Right lobe of liver (tissue), 4 donors: ENCODE results near the gene B4GALT5.

ENCODE experiments used
- POLR2A ChIP-seq: fragments of 450-650 bp; IDR thresholded peaks from one replicate; pipeline ENCODE4 v1.6.1; 2017; ENCODE audit warnings: antibody characterized with exemption, mild to moderate bottlenecking
- TF ChIP-seq, protein P1 (sequence below), 4 donors: fragments of 200-600 bp in 3 of 4; fragments of 450-650 bp in 1 of 4; IDR thresholded peaks; one replicate each; pipeline versions ENCODE4 v1.5.1 to v1.8.0; 2016 to 2022; ENCODE audit warnings: antibody characterized with exemption in 4 of 4, mild to moderate bottlenecking in 2 of 4
- donor health status: DM: no; HTN: no; CAD: no.
- donor health status: DM: no; HTN: no; CAD: no.
- donor health status: DM: no; HTN: yes; CAD: no.

DNA sequence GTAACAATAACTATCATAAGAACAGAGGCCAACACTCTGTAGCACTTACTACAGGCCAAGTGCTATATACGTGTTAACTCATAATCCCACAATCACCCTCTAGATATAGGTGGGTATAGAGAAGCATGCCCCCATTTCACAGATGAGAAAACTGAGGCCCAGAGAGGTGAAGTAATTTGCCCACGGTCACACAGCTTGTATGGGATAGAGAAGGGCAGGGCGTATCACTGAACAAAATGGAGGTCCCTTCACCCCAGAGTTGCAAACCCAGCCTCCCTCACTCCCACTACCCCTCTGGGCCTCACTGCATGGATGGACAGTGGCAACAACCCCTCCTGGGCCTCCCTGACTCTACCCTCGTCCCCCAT lies 113.9 kb downstream of the B4GALT5 start:
- TF ChIP-seq, protein P1, sequence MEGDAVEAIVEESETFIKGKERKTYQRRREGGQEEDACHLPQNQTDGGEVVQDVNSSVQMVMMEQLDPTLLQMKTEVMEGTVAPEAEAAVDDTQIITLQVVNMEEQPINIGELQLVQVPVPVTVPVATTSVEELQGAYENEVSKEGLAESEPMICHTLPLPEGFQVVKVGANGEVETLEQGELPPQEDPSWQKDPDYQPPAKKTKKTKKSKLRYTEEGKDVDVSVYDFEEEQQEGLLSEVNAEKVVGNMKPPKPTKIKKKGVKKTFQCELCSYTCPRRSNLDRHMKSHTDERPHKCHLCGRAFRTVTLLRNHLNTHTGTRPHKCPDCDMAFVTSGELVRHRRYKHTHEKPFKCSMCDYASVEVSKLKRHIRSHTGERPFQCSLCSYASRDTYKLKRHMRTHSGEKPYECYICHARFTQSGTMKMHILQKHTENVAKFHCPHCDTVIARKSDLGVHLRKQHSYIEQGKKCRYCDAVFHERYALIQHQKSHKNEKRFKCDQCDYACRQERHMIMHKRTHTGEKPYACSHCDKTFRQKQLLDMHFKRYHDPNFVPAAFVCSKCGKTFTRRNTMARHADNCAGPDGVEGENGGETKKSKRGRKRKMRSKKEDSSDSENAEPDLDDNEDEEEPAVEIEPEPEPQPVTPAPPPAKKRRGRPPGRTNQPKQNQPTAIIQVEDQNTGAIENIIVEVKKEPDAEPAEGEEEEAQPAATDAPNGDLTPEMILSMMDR (IDR thresholded peaks at IDR 0.05), result no peak
- TF ChIP-seq POLR2A, result no peak
